ENCODE data around the gene CACNG4.
"Not testable (repeated sequence)": the region's sequence is repeated elsewhere in the genome, so short reads cannot be mapped to it uniquely, and the experiment has no call there.

Gene CACNG4

DNA sequence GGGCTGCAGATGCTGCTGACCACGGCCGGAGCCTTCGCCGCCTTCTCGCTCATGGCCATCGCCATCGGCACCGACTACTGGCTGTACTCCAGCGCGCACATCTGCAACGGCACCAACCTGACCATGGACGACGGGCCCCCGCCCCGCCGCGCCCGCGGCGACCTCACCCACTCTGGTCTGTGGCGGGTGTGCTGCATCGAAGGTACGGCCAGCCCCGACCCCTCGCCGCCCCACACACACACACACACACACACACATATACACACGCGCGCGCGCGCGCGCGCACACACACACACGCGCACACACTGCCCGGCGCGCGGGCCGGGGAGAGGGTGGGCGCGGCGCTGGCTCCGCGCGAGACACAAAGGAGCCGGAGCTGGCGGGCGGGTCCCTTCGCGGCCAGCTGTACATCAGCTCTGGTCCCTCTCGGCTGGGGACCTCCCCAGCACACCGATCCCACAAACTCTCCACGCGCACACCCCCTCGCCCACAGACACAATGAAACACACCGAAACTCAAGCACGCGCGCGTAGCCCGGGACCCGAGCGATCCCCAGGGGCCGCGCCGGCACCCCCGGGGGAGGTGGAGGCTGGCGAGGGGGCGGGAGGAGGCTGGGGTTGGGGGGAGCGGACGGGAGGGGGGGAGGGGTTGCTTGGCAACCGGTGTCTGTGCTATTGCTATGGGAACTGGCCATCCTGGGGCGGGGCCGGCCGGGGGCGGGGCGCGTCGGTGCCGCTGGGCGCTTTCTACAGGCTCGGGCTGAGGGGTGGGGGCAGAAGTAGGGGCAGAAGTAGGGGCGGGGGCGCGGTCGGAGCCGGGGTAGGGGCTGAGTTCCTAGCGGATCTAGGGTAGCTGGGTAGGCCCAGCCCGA is 658 bp downstream of the CACNG4 start:
- no peak for DNase-seq

DNA sequence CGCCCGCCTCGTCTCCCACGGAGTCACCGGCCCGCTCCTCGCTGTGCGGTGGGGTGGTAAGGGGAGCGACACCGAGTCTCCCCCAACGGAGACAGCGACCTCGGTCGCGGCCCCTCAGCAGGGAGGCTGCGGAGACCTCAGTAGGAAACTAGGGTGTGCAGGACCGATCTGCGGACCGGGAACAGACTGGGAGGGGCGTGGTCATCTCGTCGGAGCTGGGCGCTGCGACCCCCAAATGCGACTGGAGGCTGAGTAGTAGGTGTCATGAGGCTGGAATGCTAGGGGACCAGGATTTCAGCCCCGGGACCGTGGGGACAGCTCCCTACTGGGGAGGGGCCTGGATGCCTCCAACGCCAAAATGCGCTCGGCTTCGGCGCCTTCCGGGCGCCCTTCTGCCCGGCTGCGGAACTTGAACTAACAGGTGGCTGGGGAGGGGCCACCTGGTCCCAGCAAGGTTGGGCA is 1.3 kb downstream of the CACNG4 start:
- no peak for DNase-seq

DNA sequence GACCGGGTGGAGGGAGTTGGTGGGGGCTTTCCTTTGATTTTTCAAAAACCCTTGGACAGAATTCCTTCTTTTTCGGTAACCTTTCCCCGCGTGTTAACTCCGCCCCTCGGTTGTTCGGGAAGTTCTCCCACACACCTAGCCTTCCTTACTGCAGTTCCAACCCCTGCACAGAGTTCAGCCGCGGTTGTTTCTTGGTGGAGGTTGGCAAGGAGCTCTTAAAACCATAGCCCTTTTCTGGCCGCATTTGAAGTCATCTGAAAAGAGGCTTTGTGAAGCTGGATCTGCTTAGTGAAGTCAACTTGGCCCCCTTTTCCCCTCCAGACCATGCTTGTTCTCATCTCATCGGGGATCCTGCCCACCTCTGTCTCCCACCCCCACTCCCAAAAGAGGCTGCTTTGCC is 1.8 kb downstream of the CACNG4 start:
- DNase-seq: no peak

DNA sequence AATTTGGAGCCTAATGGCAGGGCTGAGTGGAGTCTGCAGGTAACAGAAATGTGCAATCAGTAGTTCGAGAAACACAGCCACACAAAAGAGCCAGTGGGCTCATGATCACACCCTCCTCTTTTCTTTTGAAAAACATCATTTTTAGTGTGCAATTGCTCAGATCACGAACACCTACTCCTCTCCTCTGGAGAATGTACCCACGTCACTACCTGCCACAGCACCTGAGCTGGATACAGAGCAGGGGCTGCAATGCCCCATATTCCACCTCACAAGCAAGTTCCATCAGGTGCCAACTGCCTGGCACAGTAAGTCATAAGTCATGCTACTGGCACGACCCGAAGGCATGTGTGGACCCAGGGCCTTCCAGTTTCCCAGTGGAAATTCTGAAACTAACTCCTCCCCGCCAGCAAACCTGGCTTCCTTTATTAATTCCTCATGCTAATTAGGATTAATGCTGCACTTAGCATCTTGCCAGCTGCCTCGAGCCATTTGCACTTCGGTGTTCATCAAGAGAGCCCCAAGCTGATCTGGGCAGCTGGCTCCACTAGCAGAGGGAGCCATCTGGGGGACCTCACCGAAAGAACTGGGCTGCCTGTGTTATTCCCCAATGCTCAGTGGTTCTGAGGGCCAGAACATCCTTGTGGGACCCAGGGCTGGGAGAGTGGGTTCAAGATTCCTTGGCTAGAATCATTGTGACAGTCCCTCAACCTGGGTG is 2.4 kb downstream of the CACNG4 start:
- DNase-seq: no peak

DNA sequence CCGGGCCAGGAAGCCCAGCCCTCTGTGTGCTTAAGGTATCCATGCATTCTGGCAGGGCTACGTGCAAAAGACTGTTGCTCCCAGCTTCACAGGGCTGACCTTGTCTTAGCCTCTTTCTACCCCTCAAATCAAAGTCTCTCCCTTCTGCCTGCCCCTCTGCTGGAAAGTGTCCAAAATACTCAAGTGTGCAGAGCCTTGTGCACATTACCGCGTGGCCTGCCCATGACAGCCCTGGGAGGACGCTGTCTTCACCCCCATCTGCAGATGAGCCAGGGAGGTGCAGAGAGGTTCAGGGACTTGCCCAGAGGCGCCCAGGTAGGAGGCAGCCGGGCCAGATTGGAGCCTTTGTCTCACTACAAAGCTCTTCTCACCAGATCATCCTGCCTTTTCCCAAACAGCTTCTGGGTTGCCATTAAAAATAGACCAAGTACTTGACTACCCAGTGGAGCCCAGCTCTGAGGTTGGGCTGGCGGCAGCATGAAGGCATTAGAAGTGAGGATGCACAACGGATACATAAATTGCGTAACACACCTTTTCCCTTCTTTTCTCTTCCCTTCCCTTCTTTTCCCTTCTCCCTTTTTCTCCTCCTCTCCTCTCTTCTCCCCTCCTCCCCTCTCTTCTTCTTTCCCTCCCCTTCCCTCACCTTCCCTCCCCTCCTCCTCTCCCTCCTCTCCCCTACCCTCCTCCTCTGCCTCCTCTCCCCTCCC is 3.5 kb downstream of the CACNG4 start:
- no peak for DNase-seq

DNA sequence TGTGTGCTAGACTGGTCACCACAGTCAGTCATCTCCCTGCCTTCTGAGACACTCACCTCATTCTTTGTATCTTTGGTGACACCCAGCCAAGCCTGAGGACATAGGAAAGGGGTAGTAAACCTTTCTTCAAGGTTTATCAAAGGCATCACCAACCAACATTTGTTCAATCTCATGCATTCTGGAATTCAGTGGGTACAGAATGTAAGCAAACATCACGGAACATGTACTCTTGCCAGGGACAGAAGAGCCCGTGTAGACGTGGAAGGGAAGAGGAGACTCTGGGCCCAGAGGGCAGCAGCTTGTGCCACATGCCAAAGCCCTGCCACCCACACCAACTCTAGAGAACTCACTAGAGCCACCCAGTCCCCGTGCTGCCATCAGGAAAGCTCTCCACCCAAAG is 4.4 kb downstream of the CACNG4 start:
- DNase-seq: no peak

DNA sequence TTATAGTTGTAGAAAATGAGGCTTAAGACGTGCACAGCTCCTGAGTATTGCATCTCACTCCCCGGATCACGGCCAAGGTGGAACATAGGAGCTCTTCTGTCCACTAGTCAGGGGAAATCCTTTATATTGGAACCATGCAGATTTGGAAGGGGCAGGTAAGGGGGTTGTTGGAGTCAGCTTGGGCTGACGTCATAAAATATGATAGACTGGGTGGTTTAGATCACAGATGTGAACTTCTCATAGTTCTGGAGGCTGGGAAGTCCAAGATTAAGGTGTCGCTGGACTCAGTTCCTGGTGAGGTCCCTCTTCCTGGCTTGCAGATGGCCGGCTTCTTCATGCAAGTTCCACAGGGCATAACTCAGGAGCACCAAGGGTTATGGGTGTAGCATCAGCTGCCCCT is 5.6 kb downstream of the CACNG4 start:
- no peak for DNase-seq

DNA sequence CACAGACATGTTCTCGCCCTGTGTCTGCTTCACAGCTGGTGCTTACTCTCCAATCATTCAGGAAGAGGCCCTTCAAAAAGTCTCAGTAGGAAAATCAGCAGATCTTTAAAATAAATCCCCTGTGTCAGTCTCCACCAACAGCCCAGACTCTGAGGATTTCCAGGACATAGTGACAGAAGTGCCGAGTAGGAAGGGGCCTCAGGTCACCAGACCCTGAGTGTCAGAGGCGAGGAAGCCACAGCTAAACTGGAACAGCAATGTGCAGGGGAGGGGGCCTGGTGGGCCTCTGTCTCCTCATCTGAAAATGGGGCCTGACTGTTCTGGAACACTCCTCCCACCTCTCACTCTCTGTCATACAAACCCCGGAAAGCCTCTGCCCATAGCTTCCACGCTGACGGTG is 6.3 kb downstream of the CACNG4 start:
- no peak for DNase-seq

DNA sequence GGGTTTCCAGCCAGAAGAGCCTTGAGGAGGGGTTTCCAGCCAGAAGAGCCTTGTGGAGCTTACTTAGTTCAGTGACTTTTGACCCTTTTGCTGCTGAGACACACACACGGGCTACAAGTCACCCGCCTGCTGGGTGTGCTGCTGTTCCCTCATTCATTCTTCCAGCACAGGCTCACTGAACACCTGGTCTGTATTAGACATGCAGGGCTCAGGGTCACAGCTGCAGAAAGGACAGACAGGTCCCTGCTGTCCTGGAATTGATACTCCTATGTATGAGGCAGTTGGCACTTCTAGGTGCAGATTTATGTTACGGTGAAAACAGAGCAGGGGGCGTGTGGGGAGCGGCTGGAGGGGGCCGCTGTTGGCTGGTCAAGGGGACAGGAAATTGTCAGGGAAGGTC is 6.8 kb downstream of the CACNG4 start:
- no peak for DNase-seq

DNA sequence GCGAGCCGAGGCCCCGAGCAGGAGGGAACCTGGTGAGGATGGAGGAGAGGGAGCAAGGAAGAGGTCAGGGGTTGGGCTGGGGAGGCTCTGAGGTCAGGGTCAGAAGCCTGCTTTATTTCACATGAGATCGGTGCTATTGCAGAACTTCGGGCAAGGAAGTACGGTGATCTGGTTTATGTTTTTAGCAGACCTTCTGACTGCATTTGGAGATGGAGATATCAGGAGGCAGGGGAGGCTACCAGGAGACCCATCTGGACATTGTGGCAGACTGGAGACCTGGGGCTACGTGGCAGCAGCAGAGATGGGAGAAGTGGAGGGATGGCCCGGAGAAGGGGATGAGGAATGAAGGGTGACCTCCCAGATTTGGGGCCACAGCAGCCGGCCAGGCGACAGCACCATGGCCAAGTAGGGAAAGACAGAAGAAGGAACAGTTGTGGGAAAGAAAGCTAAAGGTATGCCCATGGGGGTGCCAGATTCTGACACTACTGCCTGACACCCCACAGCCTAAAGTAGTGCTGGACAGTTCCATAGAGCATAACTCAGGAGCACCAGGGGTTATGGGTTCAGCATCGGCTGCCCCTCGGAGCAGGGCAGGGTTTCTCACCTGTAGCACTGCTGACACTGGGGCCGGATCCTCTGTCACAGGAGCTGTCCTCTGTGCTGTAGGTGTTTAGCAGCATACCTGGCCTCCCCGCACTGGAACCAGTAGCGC is 7.4 kb downstream of the CACNG4 start:
- DNase-seq: no peak

DNA sequence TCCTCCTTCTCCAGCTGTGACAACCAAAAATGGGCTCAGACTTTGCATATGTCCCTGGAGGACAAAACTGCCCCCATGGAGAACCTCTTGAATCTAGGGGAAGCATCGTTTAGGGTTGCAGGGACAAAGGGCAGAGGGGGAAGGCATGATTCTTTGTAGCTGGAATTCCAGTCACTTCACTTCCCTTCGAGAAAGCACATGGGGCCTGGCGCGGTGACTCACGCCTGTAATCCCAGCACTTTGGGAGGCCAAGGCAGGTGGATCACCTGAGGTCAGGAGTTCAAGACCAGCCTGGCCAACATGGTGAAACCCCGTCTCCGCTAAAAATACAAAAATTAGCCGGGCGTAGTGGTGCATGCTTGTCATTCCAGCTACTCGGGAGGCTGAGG is 7.9 kb downstream of the CACNG4 start:
- not testable (repeated sequence) for DNase-seq

DNA sequence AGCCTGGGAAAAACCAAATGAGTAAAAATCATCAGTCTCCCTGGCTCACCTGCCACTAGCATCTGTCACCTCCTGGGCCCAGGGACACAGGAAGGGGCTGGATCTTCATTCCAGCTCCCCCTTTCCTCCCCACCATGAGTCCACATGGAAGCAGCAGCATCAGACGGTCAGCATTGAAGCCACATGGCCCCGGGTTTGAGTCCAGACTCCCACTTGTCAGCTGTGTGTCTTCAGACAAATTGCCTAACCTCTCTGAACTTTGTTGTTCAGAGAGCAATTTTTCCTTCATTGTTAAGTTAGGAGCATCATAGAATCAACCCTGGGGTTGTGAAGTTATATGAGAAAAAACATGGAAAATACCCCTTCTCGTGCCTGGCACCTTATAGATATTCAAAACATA is 10.7 kb downstream of the CACNG4 start:
- no peak for DNase-seq

DNA sequence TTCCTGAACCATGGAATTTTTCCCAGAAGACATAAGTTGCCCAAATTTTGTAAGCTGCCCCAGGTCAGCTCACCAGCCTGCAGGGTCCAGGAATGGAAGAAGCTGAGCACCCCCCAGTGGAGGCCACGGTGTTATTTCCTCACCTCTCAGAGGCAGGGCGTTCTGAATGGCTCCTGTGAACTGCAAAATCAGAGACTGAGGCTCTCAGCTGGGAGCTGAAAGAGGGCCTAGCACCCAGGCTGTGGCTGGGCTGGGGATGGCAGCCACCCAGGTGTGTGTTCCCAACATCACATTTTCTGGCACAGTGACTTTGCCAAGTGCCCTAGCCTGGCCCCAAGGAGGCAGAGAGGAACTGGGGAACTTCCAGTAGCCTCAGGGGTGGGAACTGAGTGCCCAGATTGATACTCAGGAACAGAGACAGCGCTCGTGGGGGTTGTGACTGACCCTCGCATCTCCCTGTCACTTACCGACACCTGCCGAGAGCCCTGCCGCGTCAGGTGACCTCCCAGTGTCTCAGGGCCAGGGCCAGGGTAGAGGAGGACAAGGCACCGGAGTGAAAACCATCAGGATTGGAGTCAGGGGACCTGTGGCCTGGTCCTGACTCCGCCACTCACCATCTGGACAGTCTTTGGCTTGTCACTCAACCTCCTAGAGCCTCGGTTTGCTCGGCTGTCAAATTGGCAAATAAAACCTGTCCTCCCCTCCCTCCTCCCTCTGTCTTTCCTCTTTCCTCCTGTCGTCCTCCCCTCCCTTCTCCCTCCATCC is 11.3 kb downstream of the CACNG4 start:
- DNase-seq: no peak

DNA sequence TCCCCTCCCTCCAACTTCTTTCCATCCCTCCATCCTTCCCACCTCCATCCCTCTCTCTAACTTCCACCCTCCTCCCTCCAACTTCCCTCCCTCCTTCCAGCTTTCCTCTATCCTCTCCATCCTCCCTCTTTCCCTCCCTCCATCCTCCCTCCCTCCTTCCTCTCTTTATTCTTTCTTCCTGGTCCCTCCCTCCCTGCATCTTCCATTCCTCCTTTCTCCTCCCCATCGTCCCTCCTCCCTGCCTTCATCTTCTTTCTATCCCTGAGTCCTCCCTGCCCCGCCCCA is 11.8 kb downstream of the CACNG4 start:
- no peak for DNase-seq

DNA sequence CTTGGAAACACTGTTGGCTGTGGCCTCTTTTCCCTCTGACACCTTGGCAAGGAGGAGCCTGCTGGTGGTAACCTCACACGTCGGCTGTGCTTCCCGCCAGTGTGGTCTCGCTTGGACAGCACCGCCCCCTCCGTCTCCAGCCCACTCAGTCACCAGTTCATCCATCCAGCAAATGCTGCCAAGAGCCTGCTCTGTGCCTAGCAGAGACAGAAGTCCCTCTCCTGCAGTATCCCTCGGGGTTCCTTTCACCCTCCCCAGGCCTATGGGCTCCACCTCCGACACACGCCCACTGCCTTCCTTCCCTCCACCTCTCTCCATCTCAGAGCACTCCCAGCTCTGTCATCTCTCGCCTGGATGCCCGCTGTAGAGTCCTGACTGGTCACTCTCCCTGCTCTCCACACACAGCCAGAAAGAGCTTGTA is 12.3 kb downstream of the CACNG4 start:
- no peak for DNase-seq

DNA sequence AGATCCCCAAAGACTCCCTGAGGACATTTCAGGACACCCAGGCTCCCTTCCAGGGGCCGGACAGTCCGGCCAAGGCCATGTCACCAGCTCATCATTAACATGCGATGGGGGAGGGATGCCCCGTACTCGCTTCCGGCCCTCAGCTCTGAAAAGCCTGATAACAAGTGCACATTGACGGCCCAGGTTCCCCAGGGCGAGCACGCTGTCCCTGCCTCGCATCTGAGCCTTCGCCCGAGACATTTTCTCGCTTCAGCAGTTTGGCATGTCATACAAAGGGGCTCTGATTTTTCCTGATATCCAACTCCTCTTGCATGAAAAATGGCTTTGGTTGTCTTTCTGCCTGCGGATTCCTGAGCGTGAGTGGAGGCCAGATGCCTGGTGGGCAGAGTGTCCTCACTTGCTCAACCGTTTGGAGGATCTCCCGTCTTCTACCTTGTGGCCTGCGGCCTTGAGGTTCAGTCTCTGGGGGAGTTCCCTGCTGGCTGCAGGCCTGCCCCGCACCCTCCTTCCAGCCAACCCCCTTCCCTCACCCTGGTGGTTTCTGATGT is 14.1 kb downstream of the CACNG4 start:
- no peak for DNase-seq

DNA sequence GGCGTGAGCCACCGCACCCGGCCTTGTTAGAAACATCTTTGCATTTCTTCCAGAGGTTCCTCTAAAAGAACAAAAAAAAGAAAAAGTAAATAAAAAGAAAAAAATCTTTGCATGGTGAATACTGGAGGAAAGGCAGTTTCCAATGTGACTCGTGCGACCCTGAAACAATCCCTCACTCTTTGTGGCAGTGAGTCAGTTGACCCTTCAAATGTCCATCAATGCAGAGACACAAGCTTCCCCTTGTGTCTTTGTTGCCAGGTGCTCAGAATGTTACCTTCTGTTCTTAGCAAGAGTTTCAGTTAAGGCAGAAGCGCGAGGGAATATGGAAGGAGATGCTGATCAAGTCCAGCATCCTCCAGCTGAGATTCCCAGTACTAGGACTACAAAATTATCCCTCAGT is 16.4 kb downstream of the CACNG4 start:
- DNase-seq: no peak

DNA sequence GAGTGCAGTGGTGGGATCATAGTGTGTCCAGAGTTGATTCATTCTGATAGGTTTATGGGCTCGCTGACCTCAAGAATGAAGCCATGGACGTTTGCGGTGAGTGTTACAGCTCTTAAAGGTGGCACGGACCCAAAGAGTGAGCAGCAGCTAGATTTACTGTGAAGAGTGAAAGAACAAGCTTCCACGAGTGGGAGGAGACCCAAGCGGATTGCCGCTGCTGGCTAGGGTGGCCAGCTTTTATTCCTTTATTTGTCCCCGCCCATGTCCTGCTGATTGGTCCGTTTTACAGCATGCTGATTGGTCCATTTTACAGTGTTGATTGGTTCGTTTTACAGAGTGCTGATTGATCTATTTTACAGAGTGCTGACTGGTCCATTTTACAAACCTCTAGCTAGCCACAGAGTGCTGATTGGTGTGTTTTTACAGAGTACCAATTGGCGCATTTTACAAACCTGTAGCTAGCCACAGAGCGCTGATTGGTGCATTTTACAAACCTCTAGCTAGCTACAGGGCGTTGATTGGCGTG is 17.5 kb downstream of the CACNG4 start:
- no peak for DNase-seq

DNA sequence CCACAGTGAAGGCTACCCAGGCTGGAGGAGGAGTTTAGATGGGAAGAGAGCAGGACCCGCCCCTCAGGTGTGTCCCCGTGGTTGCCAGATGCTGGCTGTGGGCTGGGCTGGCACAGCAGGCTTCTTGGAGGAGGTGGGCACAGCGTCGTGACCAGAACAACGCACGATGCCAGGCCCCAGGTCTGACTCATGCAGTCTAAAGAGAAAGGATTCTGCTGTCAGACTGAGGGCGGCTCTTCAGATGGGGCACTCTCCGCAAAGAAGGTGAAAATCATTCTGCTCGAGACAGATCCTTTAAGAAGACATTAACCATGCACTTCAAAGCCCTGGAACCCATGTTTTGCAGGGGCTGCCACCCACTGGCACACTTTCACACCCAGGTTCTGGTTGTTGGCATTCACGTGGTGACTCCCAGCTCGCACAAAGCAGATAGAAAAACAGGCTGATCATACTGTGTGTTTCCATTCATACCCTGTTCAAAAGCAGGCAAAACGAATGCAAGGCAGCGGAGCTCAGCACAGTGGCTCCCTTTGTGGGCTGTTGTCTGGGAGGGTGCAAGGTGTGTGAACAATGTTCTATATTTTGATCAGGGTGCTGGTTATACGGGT is 19.0 kb downstream of the CACNG4 start:
- no peak for DNase-seq

DNA sequence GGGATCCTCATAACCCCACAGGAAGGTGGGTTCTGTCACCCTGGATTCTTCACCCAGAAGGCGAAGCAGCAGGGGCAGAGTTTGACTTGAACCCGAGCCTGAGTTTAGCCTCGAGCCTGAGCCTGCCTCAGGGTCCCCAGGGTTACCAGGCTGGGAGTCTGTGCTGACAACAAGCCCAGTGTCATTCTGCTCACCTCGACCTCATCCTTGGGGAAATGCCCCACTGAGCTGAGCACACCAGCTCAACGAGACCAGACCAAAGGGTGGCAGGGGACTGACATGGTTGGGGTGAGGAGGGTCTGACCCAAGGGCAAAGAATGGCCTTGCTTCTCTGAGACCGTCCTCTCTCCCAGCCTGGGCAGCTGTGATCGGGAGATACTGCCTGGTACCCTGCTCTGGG is 20.2 kb downstream of the CACNG4 start:
- no peak for DNase-seq
